PC-3 (cell line): Measurements from ENCODE around the gene SH3PXD2A. TPM values are rescaled to one million over a fixed set of nuclear protein-coding genes. Genes with fewer than 3 reads are reported as not detected.

ENCODE experiments used
- ATAC-seq: fragments of 200-7000 bp; cut with Tn5 transposase; 2 replicates; pipeline ENCODE4 v1.9.1; 2020; ENCODE audit warnings: mild to moderate bottlenecking, moderate library complexity
- BruUV-seq: library from RNA; stranded (reverse); fragments of 400-500 nt; replicated peaks from 2 replicates; lab custom pipeline; 2021; lab: Mats Ljungman, UMichigan
- CTCF ChIA-PET: fragments of 300-600 bp; sonication (Branson Sonifier 250); formaldehyde crosslinking; loops from one replicate; lab custom pipeline; 2022; ENCODE audit warnings: antibody characterized with exemption; lab: Charles Lee
- POLR2A ChIA-PET: fragments of 300-600 bp; sonication (Branson Sonifier 250); formaldehyde crosslinking; loops from one replicate; lab custom pipeline; 2022; ENCODE audit warnings: antibody characterized with exemption; ENCODE audit not compliant: unreplicated experiment; lab: Charles Lee
- DNase-seq: peaks from one replicate; pipeline ENCODE4 v3.0.0-alpha.2; 2015
- H2AFZ ChIP-seq: fragments of 300-600 bp; sonication (generic); 2 replicates; pipeline ENCODE4 v1.6.0; 2016; ENCODE audit warnings: antibody characterized with exemption, low read length
- H3F3A ChIP-seq: fragments of 300-600 bp; sonication (generic); one replicate; pipeline ENCODE4 v1.6.0; 2017; ENCODE audit warnings: antibody characterized with exemption, low read length, control low read depth, mild to moderate bottlenecking; ENCODE audit not compliant: unreplicated experiment
- H3K27ac ChIP-seq: fragments of 300-600 bp; sonication (generic); 2 replicates; pipeline ENCODE4 v1.5.1; 2016; ENCODE audit warnings: mild to moderate bottlenecking, low read length
- H3K27me3 ChIP-seq: fragments of 300-600 bp; sonication (generic); 2 replicates; pipeline ENCODE4 v1.6.1; 2016; ENCODE audit warnings: low read length, mixed read lengths
- H3K36me3 ChIP-seq: fragments of 300-600 bp; sonication (generic); 2 replicates; pipeline ENCODE4 v1.6.1; 2016; ENCODE audit warnings: low read depth, mixed run types, low read length, mixed read lengths
- H3K4me1 ChIP-seq: fragments of 300-600 bp; sonication (generic); 2 replicates; pipeline ENCODE4 v1.5.1; 2016; ENCODE audit warnings: low read length; ENCODE audit not compliant: insufficient read depth
- H3K4me2 ChIP-seq: fragments of 300-600 bp; sonication (generic); 2 replicates; pipeline ENCODE4 v1.6.0; 2016; ENCODE audit warnings: low read length
- H3K4me3 ChIP-seq: fragments of 300-600 bp; sonication (generic); 2 replicates; pipeline ENCODE4 v1.5.1; 2016; ENCODE audit warnings: mild to moderate bottlenecking, low read length, mixed read lengths
- H3K79me2 ChIP-seq: fragments of 300-600 bp; sonication (generic); 2 replicates; pipeline ENCODE4 v1.6.1; 2017; ENCODE audit warnings: low read length, mixed read lengths
- H3K9ac ChIP-seq: fragments of 300-600 bp; sonication (generic); 2 replicates; pipeline ENCODE4 v1.6.0; 2016; ENCODE audit warnings: mild to moderate bottlenecking, low read length
- H3K9me2 ChIP-seq: fragments of 300-600 bp; sonication (generic); replicated peaks from 2 replicates; pipeline ENCODE4 v1.6.1; 2016; ENCODE audit warnings: mixed run types, low read length, mixed read lengths
- H3K9me3 ChIP-seq: fragments of 300-600 bp; sonication (generic); 2 replicates; pipeline ENCODE4 v1.6.1; 2016; ENCODE audit warnings: low read length, mixed read lengths
- H4K20me1 ChIP-seq: fragments of 300-600 bp; sonication (generic); 2 replicates; pipeline ENCODE4 v1.6.1; 2016; ENCODE audit warnings: low read length, mixed read lengths
- CTCF ChIP-seq: fragments of 300-600 bp; sonication (generic); conservative IDR thresholded peaks from 2 replicates; pipeline ENCODE4 v1.5.1; 2017; ENCODE audit warnings: antibody characterized with exemption, low read depth, mild to moderate bottlenecking, low read length
- EZH2 ChIP-seq: fragments of 300-600 bp; sonication (generic); IDR thresholded peaks from one replicate; pipeline ENCODE4 v1.6.1; 2017; ENCODE audit warnings: antibody characterized with exemption, mild to moderate bottlenecking, low read length; ENCODE audit not compliant: unreplicated experiment
- EZH2phosphoT487 ChIP-seq: fragments of 300-600 bp; sonication (generic); IDR thresholded peaks from 2 replicates; pipeline ENCODE4 v1.6.1; 2018; ENCODE audit warnings: mild to moderate bottlenecking, antibody characterized with exemption, low read length, borderline replicate concordance
- intact Hi-C: fragments of 100-400 bp; cut with micrococcal nuclease; formaldehyde crosslinking; loops from 2 replicates; pipeline ENCODE4 v1.9.0; 2023
- total RNA-seq: library from RNA; depleted of rRNA; stranded (reverse); fragments of >200 nt; gene quantifications from 2 replicates; pipeline ENCODE4 v1.2.3, GENCODE V29; 2014

SH3PXD2A gene
- total RNA-seq, 1 experiment from 2014 or later = 3.4 TPM

GRCh38 chr10:103849212-103849877, 6.0 kb downstream of the SH3PXD2A start:
- H3K9ac ChIP-seq = peak overlapping the region; percentile 66

GRCh38 chr10:103847909-103848468, 7.4 kb downstream of the SH3PXD2A start:
- H3K79me2 ChIP-seq = 0 out of 2 replicates have a peak, but pooled peaks cover 3% of the 10 kb centered on the region
- H3K9ac ChIP-seq = no peak overlapping the region
- no peak overlapping the region for H3K4me3 ChIP-seq
- H3K36me3 ChIP-seq = no peaks in the 10 kb centered on the region
- no peaks in the 10 kb centered on the region for H4K20me1 ChIP-seq
- ATAC-seq (no peak), DNase-seq (no peak)
- peak; percentile 28 for TF ChIP-seq CTCF
- no peak for TF ChIP-seq EZH2
- no peaks in the 10 kb centered on the region for H3K9me3 ChIP-seq
- H2AFZ ChIP-seq = no peak overlapping the region
- ChIA-PET CTCF (interaction anchor here (0.7 kb wide), 1 partner anchor 10 kb away, joined by 3 read pairs; no protein-coding TSS in a partner anchor), POLR2A (no interaction called here)
- H3K9me2 ChIP-seq = no peaks in the 10 kb centered on the region
- no peaks in the 10 kb centered on the region for H3K27me3 ChIP-seq
- H3K27ac ChIP-seq = no peak overlapping the region
- peaks cover 22% of the 10 kb centered on the region for H3K4me1 ChIP-seq
- intact Hi-C loops = no loop called here
- H3F3A ChIP-seq = no peaks in the 10 kb centered on the region
- H3K4me2 ChIP-seq = no peak overlapping the region
- no TSS peak for BruUV-seq

More at GRCh38 chr10:103849212-103849877, 6.0 kb downstream of the SH3PXD2A start:
- Histone ChIP-seq H3K36me3 (no peaks in the 10 kb centered on the region), H3K9me2 (no peaks in the 10 kb centered on the region), H3K9me3 (no peaks in the 10 kb centered on the region), H2AFZ (peak overlapping the region; percentile 75), H3F3A (no peaks in the 10 kb centered on the region), H4K20me1 (no peaks in the 10 kb centered on the region), H3K4me3 (peak overlapping the region; percentile 57), H3K27ac (peak overlapping the region; percentile 98), H3K4me1 (peaks cover 25% of the 10 kb centered on the region), H3K4me2 (peak overlapping the region; percentile 85), H3K27me3 (no peaks in the 10 kb centered on the region), H3K79me2 (peaks cover 7% of the 10 kb centered on the region; the same call in 1 of the 2 replicates)
- intact Hi-C loops = no loop called here
- TF ChIP-seq CTCF (no peak), EZH2 (no peak), EZH2phosphoT487 (no peak)
- ATAC-seq = no peak
- BruUV-seq = no TSS peak
- CTCF ChIA-PET = no interaction called here
- POLR2A ChIA-PET = no interaction called here
- DNase-seq = no peak

GRCh38 chr10:103847346-103847745, 8.0 kb downstream of the SH3PXD2A start:
- POLR2A ChIA-PET = no interaction called here

More at GRCh38 chr10:103847346-103847745, 8.0 kb downstream of the SH3PXD2A start:
- no peak overlapping the region for H3K4me3 ChIP-seq
- H3K9me3 ChIP-seq = no peaks in the 10 kb centered on the region
- no TSS peak for BruUV-seq
- intact Hi-C loops = no loop called here
- DNase-seq (no peak), ATAC-seq (no peak)
- H2AFZ ChIP-seq = no peak overlapping the region
- H3K36me3 ChIP-seq = no peaks in the 10 kb centered on the region
- no peak overlapping the region for H3K27ac ChIP-seq
- H3K9ac ChIP-seq = no peak overlapping the region
- no peak overlapping the region for H3K4me2 ChIP-seq
- CTCF ChIA-PET = no interaction called here
- no peaks in the 10 kb centered on the region for H3K9me2 ChIP-seq
- no peaks in the 10 kb centered on the region for H3F3A ChIP-seq
- TF ChIP-seq CTCF (no peak), EZH2 (no peak), EZH2phosphoT487 (no peak)
- no peaks in the 10 kb centered on the region for H3K27me3 ChIP-seq
- H4K20me1 ChIP-seq = no peaks in the 10 kb centered on the region
- H3K79me2 ChIP-seq = 0 out of 2 replicates have a peak, but pooled peaks cover 3% of the 10 kb centered on the region
- H3K4me1 ChIP-seq = peaks cover 28% of the 10 kb centered on the region
